M059J (cell line): Measurements from ENCODE around the gene GPM6B. TPM values are rescaled to one million over a fixed set of nuclear protein-coding genes. Genes with fewer than 3 reads are reported as not detected.

Experiments
- DNase-seq: peaks from one replicate; pipeline ENCODE4 v3.0.0-alpha.2; 2012; ENCODE audit warnings: low read depth
- total RNA-seq: library from RNA; depleted of rRNA; stranded (reverse); fragments of >200 nt; shearing (Covaris generic); gene quantifications from 2 replicates; pipeline ENCODE4 v1.2.3, GENCODE V29; 2014

Gene GPM6B
- total RNA-seq, 1 experiment from 2014 or later: 0.07 TPM

- DNase-seq: no peak
Observed at GRCh38 chrX:13768939-13769338, 48.0 kb downstream of the GPM6B start.

GRCh38 chrX:13764765-13765164 is 52.1 kb downstream of the GPM6B start:
- DNase-seq: no peak

GRCh38 chrX:13764281-13764680 is 52.6 kb downstream of the GPM6B start:
- no peak for DNase-seq

GRCh38 chrX:13763489-13763888 is 53.4 kb downstream of the GPM6B start:
- DNase-seq: no peak

GRCh38 chrX:13761606-13762414 is 55.1 kb downstream of the GPM6B start:
- no peak for DNase-seq

- DNase-seq: no peak
Observed at GRCh38 chrX:13760426-13760825, 56.5 kb downstream of the GPM6B start.

- no peak for DNase-seq
Observed at GRCh38 chrX:13759152-13759718, 57.7 kb downstream of the GPM6B start.

GRCh38 chrX:13756381-13756780 is 60.5 kb downstream of the GPM6B start:
- no peak for DNase-seq

- DNase-seq: no peak
Observed at GRCh38 chrX:13755254-13755653, 61.6 kb downstream of the GPM6B start.

- DNase-seq: no peak
Observed at GRCh38 chrX:13754765-13755164, 62.1 kb downstream of the GPM6B start.

GRCh38 chrX:13752646-13753045 is 64.2 kb downstream of the GPM6B start:
- no peak for DNase-seq

- DNase-seq: no peak
Observed at GRCh38 chrX:13752141-13752540, 64.8 kb downstream of the GPM6B start.

GRCh38 chrX:13750812-13751211 is 66.1 kb downstream of the GPM6B start:
- no peak for DNase-seq

GRCh38 chrX:13750204-13750603 is 66.7 kb downstream of the GPM6B start:
- DNase-seq: peak; percentile 61

- DNase-seq: no peak
Observed at GRCh38 chrX:13748486-13748885, 68.4 kb downstream of the GPM6B start.

GRCh38 chrX:13747836-13748235 is 69.1 kb downstream of the GPM6B start:
- DNase-seq: peak; percentile 48

GRCh38 chrX:13742397-13743176 is 74.3 kb downstream of the GPM6B start:
- no peak for DNase-seq

GRCh38 chrX:13741695-13742094 is 75.2 kb downstream of the GPM6B start:
- no peak for DNase-seq

GRCh38 chrX:13734278-13735172 is 82.4 kb downstream of the GPM6B start, which contains the start of the genes OFD1 and TRAPPC2:
TSS of gene OFD1 (plus strand) at chrX:13734748. CDS start at chrX:13735072, 324 bp downstream.
TSS of gene TRAPPC2 (minus strand) at chrX:13734620. CDS start at chrX:13719963, 14,657 bp downstream.
- DNase-seq: peak; percentile 96

GRCh38 chrX:13733506-13733905 is 83.4 kb downstream of the GPM6B start:
- DNase-seq: no peak
